ENCODE measurements around the gene COPS8.

DNA sequence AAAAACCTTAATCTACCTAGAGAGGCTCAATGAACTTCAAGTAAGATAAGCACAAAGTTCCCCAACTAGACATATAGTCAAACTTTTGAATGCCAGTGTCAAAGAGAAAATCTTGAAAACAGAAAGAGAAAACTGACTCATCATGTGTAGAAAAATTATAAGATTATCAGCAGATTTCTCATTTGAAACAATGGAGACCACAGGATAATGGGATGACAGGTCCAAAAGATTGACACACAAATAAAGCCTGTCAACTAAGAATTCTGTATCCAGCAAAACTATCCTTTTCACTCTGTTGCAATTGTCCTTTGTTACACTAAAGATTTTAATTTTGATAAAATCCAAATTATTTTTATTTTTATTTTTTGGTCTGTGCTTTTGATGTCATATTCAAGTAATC lies 61.6 kb downstream of the COPS8 start:
- no peak for TF ChIP-seq POLR2A (IDR thresholded peaks at IDR 0.05)
- TF ChIP-seq CTCF (IDR thresholded peaks at IDR 0.05): no peak

All from testis (tissue), 2 donors.